GM23338 (cell line): ENCODE measurements around the gene SMIM45.

Experiments
- CREB1 ChIP-seq: fragments of 250-450 bp; sonication (Bioruptor Pico); IDR thresholded peaks from 2 replicates; pipeline ENCODE4 v1.5.0; 2020; ENCODE audit warnings: low read depth, mild to moderate bottlenecking, moderate library complexity
- CTCF ChIP-seq, 2 experiments: fragments of 200-600 bp in 1 of 2; sonication (generic) in 1 of 2; conservative IDR thresholded peaks; 2 replicates each; pipeline versions ENCODE4 v1.5.1 to v1.6.1; 2016 to 2017; ENCODE audit warnings: antibody characterized with exemption in 2 of 2, low read depth in 2 of 2, mild to moderate bottlenecking in 2 of 2, moderate library complexity in 1 of 2
- ETS1 ChIP-seq: IDR thresholded peaks from 2 replicates; pipeline ENCODE4 v1.6.1; 2016; ENCODE audit warnings: antibody characterized with exemption
- EZH2 ChIP-seq: fragments of 200-600 bp; sonication (generic); IDR thresholded peaks from one replicate; pipeline ENCODE4 v1.8.0; 2017; ENCODE audit warnings: antibody characterized with exemption, mild to moderate bottlenecking, low read depth; ENCODE audit not compliant: unreplicated experiment
- EZH2phosphoT487 ChIP-seq: fragments of 200-600 bp; sonication (generic); IDR thresholded peaks from one replicate; pipeline ENCODE4 v1.8.1; 2018; ENCODE audit warnings: antibody characterized with exemption; ENCODE audit not compliant: unreplicated experiment
- JUNB ChIP-seq: IDR thresholded peaks from one replicate; pipeline ENCODE4 v1.6.1; 2016; ENCODE audit warnings: antibody characterized with exemption; ENCODE audit not compliant: unreplicated experiment
- NANOG ChIP-seq: IDR thresholded peaks from 2 replicates; pipeline ENCODE4 v1.6.1; 2016; ENCODE audit warnings: antibody characterized with exemption, borderline replicate concordance
- POLR2AphosphoS5 ChIP-seq: IDR thresholded peaks from 2 replicates; pipeline ENCODE4 v1.6.1; 2016; ENCODE audit warnings: antibody characterized with exemption, low read depth
- REST ChIP-seq: IDR thresholded peaks from one replicate; pipeline ENCODE4 v1.6.1; 2018; ENCODE audit warnings: antibody characterized with exemption; ENCODE audit not compliant: unreplicated experiment
- ZNF331 ChIP-seq: fragments of 250-450 bp; sonication (Bioruptor Pico); IDR thresholded peaks from 2 replicates; pipeline ENCODE4 v1.5.0; 2020; ENCODE audit warnings: low read depth, mild to moderate bottlenecking, moderate library complexity

GRCh38 chr22:41928593-41929417 is 23.1 kb upstream of the SMIM45 start:
- TF ChIP-seq EZH2 (no peak), EZH2phosphoT487 (no peak), CTCF (conservative IDR thresholded peaks at IDR 0.05; ENCODE audit: low read depth in 2 of 2) (no peak), POLR2AphosphoS5 (no peak), CREB1 (CRISPR knock-in tag) (no peak), JUNB (no peak), REST (no peak), ETS1 (no peak), NANOG (no peak), ZNF331 (CRISPR knock-in tag) (no peak)
